GM11168 (cell line): Measurements from ENCODE around the gene ZNF654.
"Not testable (repeated sequence)": the region's sequence is repeated elsewhere in the genome, so short reads cannot be mapped to it uniquely, and the experiment has no call there.

Source experiments
- in situ Hi-C: fragments of 300-500 bp; cut with MboI; formaldehyde crosslinking; loops from one replicate; pipeline ENCODE4 v1.12.0; 2022; ENCODE audit warnings: low sequenced_read_pairs; ENCODE audit not compliant: unreplicated experiment

ZNF654 gene

DNA sequence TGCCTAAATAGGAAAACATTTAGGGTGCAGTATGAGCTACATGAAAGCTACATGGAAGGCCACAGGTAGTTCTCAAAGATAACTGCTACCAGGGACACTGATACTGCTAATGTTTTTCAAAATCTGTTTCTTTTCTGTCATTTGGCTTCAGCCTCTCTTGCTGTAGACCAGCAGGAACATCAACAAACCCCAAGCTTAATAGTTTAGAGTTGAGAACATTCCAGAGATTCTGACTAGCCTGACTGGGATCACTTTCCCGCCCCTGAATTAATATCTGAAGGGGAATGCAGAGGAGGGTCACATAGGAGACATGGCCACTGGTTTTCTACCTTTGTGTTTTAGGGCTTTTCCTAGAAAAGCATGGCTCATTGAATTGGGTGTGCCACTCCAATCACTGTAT is 73.8 kb downstream of the ZNF654 start:
- in situ Hi-C loops = no loop called here

DNA sequence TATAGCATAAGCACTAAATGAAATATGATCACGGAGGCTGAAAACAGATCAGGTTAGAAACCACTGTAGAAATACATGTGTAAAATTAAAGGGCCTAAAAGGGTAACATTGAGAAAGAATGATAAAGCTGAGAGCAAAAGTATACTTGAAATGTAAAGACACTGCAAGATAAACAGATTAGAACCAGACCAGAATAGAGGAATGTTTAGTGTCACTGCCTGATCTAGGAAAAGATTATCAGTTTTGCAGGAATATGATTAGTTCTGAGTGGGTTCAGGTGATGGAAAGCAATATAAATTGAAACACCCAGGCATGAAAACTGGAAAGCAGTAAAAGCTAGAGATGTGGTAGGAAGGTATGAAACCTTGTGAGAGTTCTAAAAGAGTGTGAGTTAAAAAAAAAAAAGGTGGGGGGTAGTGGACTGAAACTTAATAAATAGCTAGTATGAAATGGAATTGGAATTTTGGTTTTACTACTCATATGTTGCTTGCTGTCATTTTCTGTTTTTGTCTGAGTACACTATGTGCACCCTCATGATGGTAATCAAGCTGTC is 74.7 kb downstream of the ZNF654 start:
- in situ Hi-C loops = no loop called here

- in situ Hi-C loops = no loop called here
Measured at GRCh38 chr3:88137836-88138235, 78.8 kb downstream of the ZNF654 start.

DNA sequence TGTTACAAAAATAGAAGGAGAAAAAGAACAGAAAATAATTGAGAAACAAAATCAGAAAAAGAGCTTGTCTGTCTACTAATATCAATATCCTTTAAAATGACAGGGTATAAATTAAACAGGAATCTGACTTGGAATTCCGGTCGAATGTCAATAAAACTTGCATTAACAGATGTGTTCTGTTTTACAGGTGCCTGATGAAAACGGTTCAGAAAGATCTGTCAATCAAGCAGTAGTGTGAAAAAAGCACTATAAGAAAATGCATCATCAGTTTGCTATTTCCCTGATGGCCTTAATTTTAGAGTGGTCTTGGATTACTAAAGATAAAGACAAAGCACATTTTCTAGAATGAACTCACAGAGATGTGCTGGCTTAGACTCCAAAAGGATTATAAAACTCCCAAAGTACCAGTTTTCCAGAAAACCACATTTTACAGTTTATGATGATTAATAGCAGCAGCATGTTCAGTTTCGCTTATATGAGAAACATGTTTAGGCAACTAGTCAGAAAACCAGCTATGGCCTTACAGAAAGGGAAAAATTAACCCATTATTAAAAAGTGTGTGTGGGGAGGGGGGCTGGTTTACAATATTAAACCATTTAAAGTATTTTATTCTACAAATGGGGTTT is 82.5 kb downstream of the ZNF654 start:
- in situ Hi-C loops = no loop called here

DNA sequence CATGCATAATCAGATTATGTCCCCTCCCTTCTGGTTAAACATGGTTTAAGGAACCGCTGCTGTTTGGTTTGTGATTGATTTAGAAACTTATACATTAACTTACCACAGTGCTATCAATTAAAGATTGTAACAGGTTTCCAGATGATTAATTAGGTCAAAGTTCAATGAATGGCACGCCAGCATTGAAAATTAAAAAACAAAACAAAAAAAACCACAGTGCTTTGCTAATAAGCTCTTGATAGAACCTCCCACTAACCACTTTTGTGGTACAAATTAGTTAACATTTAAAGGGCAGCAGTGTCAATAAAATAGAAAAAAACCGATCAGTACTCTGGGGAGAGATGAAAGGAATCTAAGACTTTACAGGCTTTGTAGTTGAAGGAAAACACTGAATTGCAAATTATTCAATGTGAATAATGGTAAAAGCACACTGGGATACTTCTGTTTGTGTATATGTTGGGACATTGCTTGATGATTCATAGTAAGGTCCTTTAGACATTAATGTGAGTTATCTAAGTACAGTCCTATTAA is 83.1 kb downstream of the ZNF654 start:
- in situ Hi-C loops = no loop called here

GRCh38 chr3:88147261-88147660 is 88.2 kb downstream of the ZNF654 start:
- in situ Hi-C loops = no loop called here

DNA sequence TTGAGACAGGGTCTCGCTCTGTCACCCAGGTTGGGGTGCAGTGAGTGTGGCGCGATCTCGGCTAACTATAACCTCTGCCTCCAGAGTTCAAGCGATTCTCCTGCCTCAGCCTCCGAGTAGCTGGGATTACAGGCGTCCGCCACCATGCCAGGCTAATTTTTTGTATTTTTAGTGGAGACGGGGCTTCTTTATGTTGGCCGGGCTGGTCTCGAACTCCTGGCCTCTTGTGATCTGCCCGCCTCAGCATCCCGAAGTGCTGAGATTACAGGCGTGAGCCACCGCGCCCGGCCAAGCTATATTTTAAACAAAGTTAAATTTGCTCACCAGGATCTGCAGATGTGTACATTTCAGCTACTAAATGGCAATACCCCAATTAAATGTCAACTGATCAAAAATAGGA is 89.6 kb downstream of the ZNF654 start:
- in situ Hi-C loops = no loop called here

DNA sequence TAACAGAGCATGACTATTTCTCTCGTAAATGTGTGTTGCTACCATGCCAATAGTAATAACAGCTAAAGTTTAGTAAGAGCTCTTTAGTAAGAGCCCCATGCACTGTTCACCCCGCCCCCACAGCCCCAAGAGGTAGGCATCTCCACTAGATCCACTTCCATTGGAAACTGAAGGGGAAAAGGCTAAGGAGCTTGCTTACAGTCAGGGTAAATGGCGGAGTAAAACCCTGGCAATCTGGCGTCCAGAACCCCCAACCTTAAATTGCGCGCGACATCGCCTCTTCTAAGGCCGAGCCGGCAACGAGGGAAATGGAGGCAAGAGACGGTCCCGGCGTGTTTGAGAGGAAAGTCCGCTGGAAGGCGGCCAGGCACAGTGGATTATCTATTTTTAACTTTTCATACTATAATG is 90.0 kb downstream of the ZNF654 start:
- in situ Hi-C loops = no loop called here

- in situ Hi-C loops = no loop called here
Measured at GRCh38 chr3:88149509-88150362, 90.7 kb downstream of the ZNF654 start, which contains the start of gene C3orf38. TSS of gene C3orf38 (plus strand) at chr3:88149959. CDS start at chr3:88150053, 94 bp downstream.

GRCh38 chr3:88150371-88150770 is 91.3 kb downstream of the ZNF654 start:
- in situ Hi-C loops = no loop called here

DNA sequence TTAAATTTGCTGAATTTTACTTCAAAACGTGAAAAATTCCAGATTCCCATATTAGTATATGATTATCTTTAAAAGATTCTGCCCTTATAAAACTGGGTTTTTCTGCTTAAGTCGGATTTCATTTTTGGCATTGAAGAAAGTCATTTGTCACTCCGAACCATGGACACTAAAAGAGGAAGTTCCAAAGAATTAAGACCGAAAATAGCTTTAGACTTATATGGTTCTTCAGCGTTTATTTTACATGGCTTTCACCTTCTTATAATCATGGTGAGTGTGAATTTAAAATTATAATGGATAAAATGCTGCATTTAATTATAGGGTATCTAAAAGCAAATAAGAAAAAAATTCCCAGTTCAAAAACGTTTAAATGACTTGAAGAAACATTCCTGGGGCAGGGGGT is 91.8 kb downstream of the ZNF654 start:
- in situ Hi-C loops = no loop called here

- in situ Hi-C loops = no loop called here
Measured at GRCh38 chr3:88151358-88151757, 92.3 kb downstream of the ZNF654 start.

DNA sequence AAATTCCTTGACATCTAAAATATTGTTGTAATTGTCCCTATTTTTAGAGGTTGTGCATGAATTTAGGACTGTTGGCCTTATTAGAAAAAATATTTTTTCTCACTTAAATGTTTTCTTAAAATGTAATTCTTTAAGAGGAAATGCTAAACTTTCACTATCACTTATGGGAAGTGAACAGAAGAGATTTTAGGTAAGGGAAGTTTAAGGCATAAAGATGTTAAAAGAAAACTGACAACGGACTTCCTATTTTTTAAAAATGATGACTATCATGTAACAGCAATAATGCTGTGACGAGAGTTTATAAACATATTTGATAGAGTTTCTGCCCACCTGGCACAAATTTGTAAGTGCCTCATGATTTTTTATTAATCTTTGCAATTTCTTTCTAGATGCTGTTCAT is 93.8 kb downstream of the ZNF654 start:
- in situ Hi-C loops = no loop called here

DNA sequence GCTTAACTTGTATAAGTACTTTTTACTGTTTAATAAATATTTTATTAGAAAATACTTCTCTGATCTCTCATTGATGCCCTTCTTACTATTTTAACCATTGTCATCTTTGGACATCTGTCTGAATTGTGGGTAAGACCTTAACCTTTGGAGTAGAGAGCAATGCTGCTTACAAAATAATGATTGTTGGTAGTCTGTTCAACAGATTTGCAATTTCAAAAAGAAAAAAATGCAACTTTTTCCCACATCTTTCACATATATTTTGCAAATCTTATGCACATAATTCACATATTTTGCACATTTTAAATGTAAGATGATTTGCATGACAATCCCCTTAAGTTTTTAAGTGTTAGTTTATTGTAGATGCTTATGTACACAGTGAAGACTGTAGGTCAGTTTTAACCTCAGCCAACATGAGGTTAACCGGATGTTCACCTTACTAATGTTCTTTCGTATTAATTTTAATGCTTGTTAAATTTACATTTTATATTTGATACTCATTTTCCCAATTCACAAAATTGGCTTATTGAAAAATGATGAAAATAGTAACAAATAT is 107.4 kb downstream of the ZNF654 start:
- in situ Hi-C loops = no loop called here

DNA sequence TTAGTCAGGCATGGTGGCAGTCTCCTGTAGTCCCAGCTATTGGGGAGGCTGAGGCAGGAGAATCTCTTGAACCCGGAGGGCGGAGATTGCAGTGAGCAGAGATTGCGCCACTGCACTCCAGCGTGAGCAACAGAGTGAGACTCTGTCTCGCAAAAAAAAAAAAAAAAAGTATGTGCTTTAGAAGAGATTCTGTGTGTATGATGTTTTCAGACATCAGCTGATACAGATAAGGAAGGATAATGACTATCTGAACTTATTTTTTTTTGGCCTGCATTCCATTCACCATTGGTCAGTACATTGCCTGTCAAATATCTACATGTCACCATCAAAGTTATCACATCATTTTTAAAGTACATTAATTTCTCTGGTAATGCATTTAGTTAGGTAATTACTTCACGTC is 108.1 kb downstream of the ZNF654 start:
- in situ Hi-C loops = no loop called here

DNA sequence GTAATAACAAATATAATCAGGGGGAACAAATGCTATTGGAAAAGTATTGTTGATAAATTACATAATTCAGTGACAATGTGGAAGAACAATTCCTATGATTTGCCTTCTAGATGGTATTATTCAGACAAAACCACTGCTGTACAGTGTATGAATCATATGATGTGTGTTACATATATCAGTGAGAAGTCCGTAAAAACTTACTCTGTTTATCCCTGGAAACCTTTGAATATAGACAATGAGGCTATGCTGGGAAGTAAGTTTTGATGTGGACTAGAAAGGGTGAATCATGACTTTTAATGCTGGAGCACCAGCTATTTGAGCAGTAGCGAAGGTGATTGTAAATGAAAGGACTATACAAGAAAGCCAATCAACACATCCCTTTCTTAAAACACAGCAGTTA is 108.6 kb downstream of the ZNF654 start:
- in situ Hi-C loops = no loop called here

GRCh38 chr3:88168171-88168570 is 109.1 kb downstream of the ZNF654 start:
- in situ Hi-C loops = no loop called here

- in situ Hi-C loops = no loop called here
Measured at GRCh38 chr3:88180398-88180999, 121.4 kb downstream of the ZNF654 start.

- in situ Hi-C loops = not testable (repeated sequence)
Measured at GRCh38 chr3:88182165-88182918, 123.3 kb downstream of the ZNF654 start.

DNA sequence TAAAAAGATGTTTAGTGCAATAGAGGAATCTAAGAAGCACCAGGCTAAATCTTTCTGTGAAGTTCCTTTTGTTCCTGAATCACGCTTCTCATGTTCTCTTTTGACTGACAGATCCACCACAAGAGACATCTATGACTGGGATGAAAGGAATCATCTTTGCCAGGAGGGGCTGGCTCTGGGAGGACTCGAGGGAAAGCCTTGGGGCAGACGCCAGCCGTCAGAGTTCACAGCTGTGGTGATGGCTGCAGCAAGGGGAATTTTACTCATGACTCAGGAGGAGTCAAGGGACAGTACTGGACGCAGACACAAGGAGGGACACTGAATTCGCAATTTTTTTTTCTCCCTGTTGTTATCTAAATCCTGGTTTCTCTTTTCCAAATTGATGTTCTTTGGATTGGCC is 129.4 kb downstream of the ZNF654 start:
- in situ Hi-C loops = no loop called here
